ENCODE results near the gene ELF3. TPM values are rescaled to one million over a fixed set of nuclear protein-coding genes. Genes with fewer than 3 reads are reported as not detected.
"Not testable (repeated sequence)": the region's sequence is repeated elsewhere in the genome, so short reads cannot be mapped to it uniquely, and the experiment has no call there.

The ELF3 gene
- total RNA-seq, 1 donor from 2014 or later = 0.68 TPM

DNA sequence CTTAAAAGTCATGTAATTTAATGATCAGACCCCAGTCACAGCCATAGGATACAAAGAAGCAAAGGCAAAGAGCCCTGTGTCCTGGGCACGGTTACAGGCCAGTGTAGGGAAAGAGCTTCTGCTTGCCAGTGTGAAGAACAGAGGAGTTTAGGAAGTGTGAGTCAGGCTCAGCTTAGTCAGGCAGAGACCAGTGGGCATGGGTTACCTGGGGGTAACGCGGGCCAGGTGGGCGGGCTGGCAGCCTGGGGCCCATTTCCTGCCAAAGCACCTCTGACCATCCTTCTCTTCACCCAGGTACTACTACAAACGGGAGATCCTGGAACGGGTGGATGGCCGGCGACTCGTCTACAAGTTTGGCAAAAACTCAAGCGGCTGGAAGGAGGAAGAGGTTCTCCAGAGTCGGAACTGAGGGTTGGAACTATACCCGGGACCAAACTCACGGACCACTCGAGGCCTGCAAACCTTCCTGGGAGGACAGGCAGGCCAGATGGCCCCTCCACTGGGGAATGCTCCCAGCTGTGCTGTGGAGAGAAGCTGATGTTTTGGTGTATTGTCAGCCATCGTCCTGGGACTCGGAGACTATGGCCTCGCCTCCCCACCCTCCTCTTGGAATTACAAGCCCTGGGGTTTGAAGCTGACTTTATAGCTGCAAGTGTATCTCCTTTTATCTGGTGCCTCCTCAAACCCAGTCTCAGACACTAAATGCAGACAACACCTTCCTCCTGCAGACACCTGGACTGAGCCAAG is 4.7 kb downstream of the ELF3 start:
- DNase-seq = no peak
- H3K27me3 Mint-ChIP-seq = peaks cover 3% of the 10 kb centered on the region
- H3K36me3 Mint-ChIP-seq (ENCODE audit: low read depth) = no peaks in the 10 kb centered on the region
- intact Hi-C loops (cut with micrococcal nuclease) = no loop called here
- no peak overlapping the region for H3K27ac Mint-ChIP-seq
- H3K9me3 Mint-ChIP-seq = no peaks in the 10 kb centered on the region
- no peak overlapping the region for H3K4me3 Mint-ChIP-seq
- no peaks in the 10 kb centered on the region for H3K4me1 Mint-ChIP-seq

DNA sequence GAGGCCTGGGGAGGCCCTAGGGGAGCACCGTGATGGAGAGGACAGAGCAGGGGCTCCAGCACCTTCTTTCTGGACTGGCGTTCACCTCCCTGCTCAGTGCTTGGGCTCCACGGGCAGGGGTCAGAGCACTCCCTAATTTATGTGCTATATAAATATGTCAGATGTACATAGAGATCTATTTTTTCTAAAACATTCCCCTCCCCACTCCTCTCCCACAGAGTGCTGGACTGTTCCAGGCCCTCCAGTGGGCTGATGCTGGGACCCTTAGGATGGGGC is 5.2 kb downstream of the ELF3 start:
- no peaks in the 10 kb centered on the region for H3K36me3 Mint-ChIP-seq (ENCODE audit: low read depth)
- H3K9me3 Mint-ChIP-seq = no peaks in the 10 kb centered on the region
- no peak overlapping the region for H3K4me3 Mint-ChIP-seq
- no peak overlapping the region for H3K27ac Mint-ChIP-seq
- intact Hi-C loops (cut with micrococcal nuclease) = no loop called here
- no peaks in the 10 kb centered on the region for H3K4me1 Mint-ChIP-seq
- H3K27me3 Mint-ChIP-seq = peaks cover 3% of the 10 kb centered on the region
- no peak for DNase-seq

DNA sequence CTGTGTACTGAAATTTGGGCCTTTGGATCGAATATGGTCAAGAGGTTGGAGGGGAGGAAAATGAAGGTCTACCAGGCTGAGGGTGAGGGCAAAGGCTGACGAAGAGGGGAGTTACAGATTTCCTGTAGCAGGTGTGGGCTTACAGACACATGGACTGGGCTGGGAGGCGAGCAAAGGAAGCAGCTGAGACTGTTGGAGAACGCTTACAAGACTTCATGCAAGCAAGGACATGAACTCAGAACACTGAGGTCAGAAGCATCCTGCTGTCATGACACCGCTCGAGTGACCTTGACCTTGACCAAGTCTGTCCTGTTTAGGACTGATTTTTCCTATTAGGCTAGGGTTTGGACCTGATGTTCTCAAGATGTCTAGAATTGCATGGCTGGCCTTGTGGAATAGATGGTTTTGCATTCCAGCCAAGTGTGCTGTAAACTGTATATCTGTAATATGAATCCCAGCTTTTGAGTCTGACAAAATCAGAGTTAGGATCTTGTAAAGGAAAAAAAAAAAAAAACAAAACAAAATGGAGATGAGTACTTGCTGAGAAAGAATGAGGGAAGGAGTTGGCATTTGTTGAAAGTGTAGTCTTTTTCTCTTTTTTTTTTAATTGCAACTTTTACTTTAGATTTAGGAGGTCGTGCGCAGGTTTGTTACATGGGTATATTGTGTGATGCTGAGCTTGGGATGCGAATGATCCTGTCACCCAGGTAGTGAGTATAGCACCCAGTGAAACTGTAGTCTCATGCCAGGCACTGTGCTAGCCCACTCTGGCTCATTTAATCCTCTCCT is 5.8 kb downstream of the ELF3 start:
- DNase-seq = no peak
- H3K4me3 Mint-ChIP-seq = no peak overlapping the region
- intact Hi-C loops (cut with micrococcal nuclease) = no loop called here
- no peaks in the 10 kb centered on the region for H3K36me3 Mint-ChIP-seq (ENCODE audit: low read depth)
- no peaks in the 10 kb centered on the region for H3K4me1 Mint-ChIP-seq
- H3K27ac Mint-ChIP-seq = no peak overlapping the region
- no peaks in the 10 kb centered on the region for H3K9me3 Mint-ChIP-seq
- H3K27me3 Mint-ChIP-seq = peaks cover 3% of the 10 kb centered on the region

DNA sequence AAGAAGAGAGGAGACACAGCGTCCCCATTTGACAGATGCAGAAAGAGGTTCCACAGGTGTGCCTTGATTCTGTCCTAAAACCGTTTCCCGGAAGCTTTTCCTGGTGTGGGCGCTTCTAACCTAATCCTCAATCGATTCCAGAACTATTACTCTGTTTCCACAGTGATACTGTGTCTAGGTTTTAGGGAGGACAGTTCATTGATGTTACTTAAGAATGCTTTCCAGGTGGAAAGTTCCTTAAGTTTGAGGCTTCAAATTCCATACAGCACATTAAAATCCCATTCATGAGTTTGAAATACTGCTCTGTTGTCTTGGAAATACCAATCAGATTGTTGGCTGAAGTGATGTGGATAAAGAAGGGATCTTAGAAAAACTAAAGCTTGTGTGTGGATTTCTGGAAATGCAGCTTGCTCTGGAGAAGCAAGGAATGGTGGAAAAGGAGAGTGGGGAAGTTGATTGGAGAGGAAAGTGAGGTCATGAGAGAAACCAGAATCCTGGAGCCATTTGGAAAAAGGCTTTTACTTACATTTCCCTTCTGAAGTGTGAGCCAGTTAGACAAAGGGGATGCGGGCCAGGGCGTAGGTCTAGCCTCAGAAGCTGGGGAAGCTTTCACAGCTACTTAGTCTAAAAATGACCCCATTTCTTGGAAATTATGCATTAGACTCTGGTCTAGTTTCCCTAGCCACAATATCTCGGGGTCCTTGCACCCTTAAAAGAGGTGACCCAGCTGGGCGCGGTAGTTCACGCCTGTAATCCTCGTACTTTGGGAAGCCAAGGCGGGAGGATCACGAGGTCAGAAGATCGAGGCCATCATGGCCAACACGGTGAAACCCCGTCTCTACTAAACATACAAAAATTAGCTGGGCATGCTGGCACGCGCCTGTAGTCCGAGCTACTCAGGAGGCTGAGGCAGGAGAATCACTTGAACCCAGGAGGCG is 6.7 kb downstream of the ELF3 start:
- intact Hi-C loops (cut with micrococcal nuclease) = no loop called here
- peaks cover 3% of the 10 kb centered on the region for H3K27me3 Mint-ChIP-seq
- no peaks in the 10 kb centered on the region for H3K9me3 Mint-ChIP-seq
- H3K4me3 Mint-ChIP-seq = no peak overlapping the region
- no peak overlapping the region for H3K27ac Mint-ChIP-seq
- H3K4me1 Mint-ChIP-seq = no peaks in the 10 kb centered on the region
- no peak for DNase-seq
- H3K36me3 Mint-ChIP-seq (ENCODE audit: low read depth) = no peaks in the 10 kb centered on the region

DNA sequence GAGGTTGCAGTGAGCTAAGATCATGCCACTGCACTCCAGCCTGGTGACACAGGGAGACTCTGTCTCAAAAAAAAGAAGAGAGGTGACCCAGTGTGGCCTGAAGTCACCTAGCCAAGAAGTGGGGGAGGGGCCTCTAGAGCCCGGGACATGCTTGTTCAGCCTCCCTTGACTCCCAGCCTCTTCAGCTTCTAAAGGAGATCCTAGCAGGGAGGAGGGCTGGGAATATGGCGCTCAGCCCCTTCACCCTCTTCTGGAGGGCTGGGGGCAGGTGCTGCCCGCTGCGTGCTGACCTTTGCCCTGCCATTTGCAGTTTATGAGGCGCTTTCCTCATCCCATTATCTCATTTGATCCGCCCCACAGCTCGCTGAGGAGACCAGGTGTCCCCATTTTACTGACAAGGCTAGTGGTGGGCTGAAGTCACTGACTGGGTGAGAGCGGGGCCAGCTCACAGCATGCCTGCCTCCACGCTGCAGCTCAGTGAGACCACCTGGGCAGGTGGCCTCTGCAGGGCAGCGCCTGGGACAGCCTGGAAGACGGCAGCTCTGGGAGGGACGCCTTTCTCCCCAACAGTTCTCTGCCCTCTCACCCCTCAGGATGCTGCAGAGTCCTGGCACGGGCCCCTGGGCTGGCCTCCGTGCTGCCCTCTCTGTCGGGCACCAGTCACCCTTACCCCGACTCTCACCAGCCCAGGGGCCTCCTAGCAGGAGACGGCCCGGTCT is 7.5 kb downstream of the ELF3 start:
- H3K36me3 Mint-ChIP-seq (ENCODE audit: low read depth) = no peaks in the 10 kb centered on the region
- DNase-seq = no peak
- intact Hi-C loops (cut with micrococcal nuclease) = no loop called here
- H3K4me1 Mint-ChIP-seq = no peaks in the 10 kb centered on the region
- no peak overlapping the region for H3K27ac Mint-ChIP-seq
- no peak overlapping the region for H3K4me3 Mint-ChIP-seq
- H3K9me3 Mint-ChIP-seq = no peaks in the 10 kb centered on the region
- peaks cover 3% of the 10 kb centered on the region for H3K27me3 Mint-ChIP-seq

DNA sequence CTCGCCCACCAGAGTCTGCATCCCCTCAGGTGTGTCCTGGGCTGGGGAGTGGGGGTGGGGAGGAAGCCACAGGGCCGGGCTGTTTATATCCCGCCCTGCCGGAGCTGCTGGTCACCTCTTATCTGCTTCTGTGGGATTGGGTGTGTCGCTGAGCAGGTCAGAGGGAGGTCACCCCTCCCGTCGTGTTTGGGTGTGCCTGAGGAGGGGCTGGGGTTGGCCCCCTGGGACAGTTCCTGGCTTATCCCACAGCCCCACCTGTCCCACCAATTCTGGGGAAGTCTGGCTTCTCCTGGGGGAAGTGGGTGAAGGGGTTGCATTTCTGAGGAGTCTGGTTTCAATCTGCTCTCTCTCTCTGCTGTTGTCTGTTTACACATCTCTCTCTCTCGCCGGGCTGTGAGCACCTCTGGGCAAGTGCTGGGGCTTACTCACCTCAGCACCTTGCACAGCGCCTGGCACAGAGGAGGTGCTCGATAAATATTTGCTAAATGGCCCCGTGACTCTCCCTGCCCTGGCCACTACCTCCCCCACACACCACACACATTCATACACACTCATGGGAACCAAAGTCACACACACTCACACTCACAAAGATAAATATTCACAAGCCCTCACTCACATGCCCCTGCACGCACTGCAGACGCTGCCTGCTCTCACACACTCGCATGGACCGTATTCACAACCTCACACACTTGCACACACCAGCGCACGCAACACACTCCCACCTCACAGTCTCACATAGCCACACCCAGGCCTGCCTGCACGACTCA is 8.3 kb downstream of the ELF3 start:
- no peak for DNase-seq
- intact Hi-C loops (cut with micrococcal nuclease) = no loop called here
- Mint-ChIP-seq H3K9me3 (no peaks in the 10 kb centered on the region), H3K4me1 (no peaks in the 10 kb centered on the region), H3K27ac (no peak overlapping the region), H3K27me3 (peaks cover 4% of the 10 kb centered on the region), H3K4me3 (no peak overlapping the region), H3K36me3 (ENCODE audit: low read depth) (no peaks in the 10 kb centered on the region)

DNA sequence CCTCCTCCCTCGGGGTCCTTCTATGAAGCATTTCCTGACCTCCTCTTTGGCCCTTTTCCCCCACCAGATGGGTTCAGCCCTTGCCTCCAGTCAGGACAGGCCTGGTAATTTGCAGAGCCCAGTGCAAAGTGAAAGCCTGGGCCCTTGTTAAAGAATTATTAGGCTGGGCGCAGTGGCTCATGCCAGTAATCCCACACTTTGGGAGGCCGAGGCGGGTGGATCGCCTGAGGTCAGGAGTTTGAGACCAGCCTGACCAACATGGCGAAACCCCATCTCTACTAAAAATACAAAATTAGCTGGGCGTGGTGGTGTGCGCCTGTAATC is 8.8 kb downstream of the ELF3 start:
- DNase-seq; H3K4me1 Mint-ChIP-seq; H3K9me3 Mint-ChIP-seq; H3K27ac Mint-ChIP-seq; H3K36me3 Mint-ChIP-seq (ENCODE audit: low read depth); H3K4me3 Mint-ChIP-seq; H3K27me3 Mint-ChIP-seq; intact Hi-C loops (cut with micrococcal nuclease): not testable (repeated sequence)

DNA sequence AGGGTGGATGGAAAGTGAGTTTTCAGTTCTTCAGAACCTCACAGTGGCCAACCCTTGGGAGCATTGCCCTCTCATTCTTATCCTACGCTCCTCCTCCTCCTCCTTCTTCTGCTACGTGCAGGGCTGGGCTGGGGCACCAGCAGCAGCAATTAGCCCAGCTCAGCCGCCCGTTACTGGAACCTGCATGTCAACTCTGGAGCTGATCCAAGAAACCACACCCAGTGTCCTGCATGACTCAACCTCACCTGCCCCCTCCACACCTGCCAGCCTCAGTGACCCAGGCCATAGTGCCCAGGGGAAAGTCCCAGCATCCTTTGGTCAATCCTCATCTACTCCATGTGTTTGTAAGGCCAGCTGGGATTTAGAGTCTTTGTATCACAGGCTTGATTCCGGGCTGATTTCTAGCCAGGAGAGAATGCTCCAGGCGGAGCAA is 12.6 kb downstream of the ELF3 start:
- H3K4me3 Mint-ChIP-seq = no peak overlapping the region
- intact Hi-C loops (cut with micrococcal nuclease) = no loop called here
- DNase-seq = no peak
- peaks cover 4% of the 10 kb centered on the region for H3K27me3 Mint-ChIP-seq
- no peaks in the 10 kb centered on the region for H3K36me3 Mint-ChIP-seq (ENCODE audit: low read depth)
- no peaks in the 10 kb centered on the region for H3K4me1 Mint-ChIP-seq
- no peak overlapping the region for H3K27ac Mint-ChIP-seq
- H3K9me3 Mint-ChIP-seq = no peaks in the 10 kb centered on the region

DNA sequence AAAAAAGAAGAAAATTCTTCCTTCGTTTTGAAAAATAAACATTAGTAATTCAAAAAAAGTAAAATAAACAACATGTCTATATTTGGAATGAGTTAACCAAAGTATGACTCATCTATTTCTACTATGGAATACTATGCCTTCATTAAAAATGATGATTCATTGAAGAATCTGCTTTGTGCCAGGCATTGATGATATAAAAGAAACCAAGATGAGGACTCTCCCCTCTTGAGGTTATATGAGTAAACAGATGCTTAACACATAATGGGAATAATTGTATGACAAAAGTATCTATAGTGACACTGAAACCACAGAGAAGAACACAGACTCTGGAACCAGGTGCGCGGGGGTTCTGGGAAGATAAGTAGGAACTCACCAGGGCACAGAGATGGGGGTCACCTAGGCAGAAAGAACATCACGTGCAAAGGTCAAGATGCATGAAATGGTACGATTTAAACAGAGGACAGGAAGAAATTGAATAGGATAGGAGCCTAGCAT is 18.8 kb downstream of the ELF3 start:
- peaks cover 7% of the 10 kb centered on the region for H3K27me3 Mint-ChIP-seq
- DNase-seq = no peak
- H3K9me3 Mint-ChIP-seq = no peaks in the 10 kb centered on the region
- H3K4me1 Mint-ChIP-seq = no peaks in the 10 kb centered on the region
- intact Hi-C loops (cut with micrococcal nuclease) = no loop called here
- H3K27ac Mint-ChIP-seq = no peak overlapping the region
- no peak overlapping the region for H3K4me3 Mint-ChIP-seq
- H3K36me3 Mint-ChIP-seq (ENCODE audit: low read depth) = no peaks in the 10 kb centered on the region

DNA sequence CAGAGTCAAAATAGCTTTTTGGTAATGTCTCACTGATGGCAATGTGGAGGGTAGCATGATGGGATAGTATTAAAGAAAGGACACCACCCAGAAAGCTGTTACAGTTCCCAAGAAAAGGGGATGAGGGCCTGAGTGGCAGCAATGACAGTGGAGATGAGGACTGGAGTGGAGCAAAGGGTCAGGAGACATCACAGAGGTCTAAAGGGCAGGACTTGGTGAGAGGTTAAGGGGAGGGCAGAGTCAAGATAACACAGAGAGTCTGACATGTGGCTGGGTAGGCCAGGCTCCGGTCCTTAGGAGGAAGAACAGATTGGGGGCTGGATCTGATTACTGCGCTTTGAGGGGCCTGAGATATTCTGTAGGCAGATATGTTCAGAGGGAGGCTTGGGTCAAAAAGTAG is 19.3 kb downstream of the ELF3 start:
- peaks cover 7% of the 10 kb centered on the region for H3K27me3 Mint-ChIP-seq
- H3K27ac Mint-ChIP-seq = no peak overlapping the region
- no peaks in the 10 kb centered on the region for H3K36me3 Mint-ChIP-seq (ENCODE audit: low read depth)
- DNase-seq = no peak
- no peaks in the 10 kb centered on the region for H3K9me3 Mint-ChIP-seq
- H3K4me3 Mint-ChIP-seq = no peak overlapping the region
- no peaks in the 10 kb centered on the region for H3K4me1 Mint-ChIP-seq
- intact Hi-C loops (cut with micrococcal nuclease) = no loop called here

DNA sequence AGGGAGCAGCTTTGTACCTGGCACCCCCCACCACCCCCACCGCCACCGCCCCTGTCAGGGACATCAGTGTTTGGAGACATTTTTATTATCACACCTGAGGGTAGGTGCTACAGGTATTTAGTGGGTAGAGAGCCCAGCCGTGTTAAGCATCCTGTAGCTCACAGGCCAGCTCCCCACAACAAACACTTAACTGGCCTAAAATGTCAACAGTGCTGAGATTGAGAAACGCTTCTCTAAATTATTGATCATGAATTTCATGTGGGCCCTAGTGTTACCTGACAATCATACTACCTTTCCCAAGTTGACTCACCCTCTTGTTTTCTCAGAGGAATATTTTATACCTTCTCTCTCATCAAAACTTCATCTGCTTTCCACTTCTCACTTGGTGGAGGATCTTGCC is 21.4 kb downstream of the ELF3 start:
- intact Hi-C loops (cut with micrococcal nuclease) = no loop called here
- Mint-ChIP-seq H3K27me3 (peaks cover 6% of the 10 kb centered on the region), H3K9me3 (no peaks in the 10 kb centered on the region)

DNA sequence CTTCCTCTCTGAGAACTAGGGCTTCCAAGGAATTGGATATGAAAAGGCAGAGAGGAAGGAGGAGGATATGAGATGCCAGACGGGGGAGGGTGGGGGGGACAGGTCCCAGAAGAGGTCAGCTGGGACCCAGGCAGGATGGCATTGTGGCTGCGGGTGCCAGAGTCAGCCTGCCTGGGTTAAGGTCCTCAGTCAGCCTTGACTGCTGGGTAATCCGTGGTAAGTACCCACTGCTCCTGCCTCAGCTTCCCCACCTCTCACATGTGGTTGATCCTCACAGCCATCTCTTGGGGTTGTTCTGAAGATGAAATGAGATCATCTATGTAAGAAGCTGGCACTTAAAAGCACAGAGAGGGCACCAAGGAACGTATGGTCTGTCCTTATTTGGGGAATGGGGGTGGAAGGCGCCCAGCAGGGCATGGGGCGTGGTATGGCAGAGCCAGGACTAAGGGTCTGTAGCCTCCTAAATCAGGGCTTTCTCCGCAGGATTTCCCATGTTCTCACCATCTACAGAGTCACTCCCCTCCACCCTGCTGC is 23.8 kb downstream of the ELF3 start:
- intact Hi-C loops (cut with micrococcal nuclease) = no loop called here
- no peaks in the 10 kb centered on the region for H3K9me3 Mint-ChIP-seq
- H3K4me3 Mint-ChIP-seq = no peak overlapping the region
- no peaks in the 10 kb centered on the region for H3K4me1 Mint-ChIP-seq
- no peak overlapping the region for H3K27ac Mint-ChIP-seq
- peaks cover 9% of the 10 kb centered on the region for H3K27me3 Mint-ChIP-seq
- H3K36me3 Mint-ChIP-seq (ENCODE audit: low read depth) = no peaks in the 10 kb centered on the region
- no peak for DNase-seq

More for the DNA sequence above, 21.4 kb downstream of the ELF3 start:
- no peak overlapping the region for H3K4me3 Mint-ChIP-seq
- no peak overlapping the region for H3K27ac Mint-ChIP-seq
- H3K36me3 Mint-ChIP-seq (ENCODE audit: low read depth) = no peaks in the 10 kb centered on the region
- DNase-seq = no peak
- H3K4me1 Mint-ChIP-seq = no peaks in the 10 kb centered on the region
